IMR-90 (cell line): Measurements from ENCODE around the gene ZC3H15. TPM values are rescaled to one million over a fixed set of nuclear protein-coding genes. Genes with fewer than 3 reads are reported as not detected.

Experiments
- ATAC-seq: fragments of 200-7000 bp; cut with Tn5 transposase; 2 replicates; pipeline ENCODE4 v1.9.1; 2020; ENCODE audit warnings: low read depth, mild to moderate bottlenecking, moderate library complexity
- BruUV-seq: library from RNA; stranded (reverse); fragments of 400-500 nt; replicated peaks from 2 replicates; lab custom pipeline; 2021; lab: Mats Ljungman, UMichigan
- CTCF ChIA-PET: fragments of 300-600 bp; formaldehyde crosslinking; extraction: SDS; loops from one replicate; lab custom pipeline; 2021; ENCODE audit warnings: antibody characterized with exemption; lab: Yijun Ruan, JAX
- POLR2A ChIA-PET: fragments of 300-600 bp; sonication (Branson Sonifier 250); formaldehyde crosslinking; loops from one replicate; lab custom pipeline; 2022; ENCODE audit warnings: antibody characterized with exemption; ENCODE audit not compliant: unreplicated experiment; lab: Charles Lee
- DNase-seq: peaks from one replicate; pipeline ENCODE4 v3.0.0; 2013
- H2AFZ ChIP-seq: replicated peaks from 2 replicates; pipeline ENCODE3; 2013; ENCODE audit warnings: low read length, mild to moderate bottlenecking; ENCODE audit not compliant: poor library complexity
- H2AK5ac ChIP-seq: 2 replicates; pipeline ENCODE4 v1.6.1; 2013; ENCODE audit warnings: low read depth, low read length, inconsistent platforms
- H2AK9ac ChIP-seq: replicated peaks from 2 replicates; pipeline ENCODE3; 2013; ENCODE audit warnings: mild to moderate bottlenecking, low read depth, low read length, moderate library complexity; ENCODE audit not compliant: poor library complexity
- H2BK120ac ChIP-seq: 2 replicates; pipeline ENCODE4 v1.6.1; 2013; ENCODE audit warnings: low read depth, low read length, inconsistent platforms
- H2BK15ac ChIP-seq: 3 replicates; pipeline ENCODE4 v1.6.1; 2013; ENCODE audit warnings: low read depth, low read length, inconsistent platforms
- H2BK20ac ChIP-seq: 2 replicates; pipeline ENCODE4 v1.6.1; 2013; ENCODE audit warnings: low read depth, mild to moderate bottlenecking, inconsistent platforms, low read length, moderate library complexity
- H2BK5ac ChIP-seq: 2 replicates; pipeline ENCODE4 v1.6.1; 2013; ENCODE audit warnings: mild to moderate bottlenecking, low read depth, low read length, inconsistent platforms; ENCODE audit not compliant: poor library complexity, severe bottlenecking
- H3K14ac ChIP-seq: replicated peaks from 2 replicates; pipeline ENCODE4 v1.6.1; 2013; ENCODE audit warnings: low read depth, low read length, inconsistent platforms
- H3K18ac ChIP-seq: 2 replicates; pipeline ENCODE4 v1.6.1; 2013; ENCODE audit warnings: low read depth, low read length, control low read depth
- H3K23ac ChIP-seq: 2 replicates; pipeline ENCODE4 v1.6.1; 2013; ENCODE audit warnings: low read depth, low read length, inconsistent platforms
- H3K27ac ChIP-seq: 2 replicates; pipeline ENCODE4 v1.5.1; 2013; ENCODE audit warnings: mild to moderate bottlenecking, control low read depth, low read length; ENCODE audit not compliant: insufficient read depth
- H3K27me3 ChIP-seq: 2 replicates; pipeline ENCODE4 v1.6.1; 2013; ENCODE audit warnings: low read length; ENCODE audit not compliant: control insufficient read depth, insufficient read depth
- H3K36me3 ChIP-seq: 2 replicates; pipeline ENCODE4 v1.6.1; 2013; ENCODE audit warnings: low read length, mixed read lengths; ENCODE audit not compliant: control insufficient read depth, insufficient read depth
- H3K4ac ChIP-seq: 2 replicates; pipeline ENCODE4 v1.6.1; 2013; ENCODE audit warnings: low read depth, low read length, inconsistent platforms
- H3K4me1 ChIP-seq: 2 replicates; pipeline ENCODE4 v1.6.1; 2013; ENCODE audit warnings: low read length, mixed read lengths; ENCODE audit not compliant: control insufficient read depth, insufficient read depth
- H3K4me2 ChIP-seq: 2 replicates; pipeline ENCODE4 v1.6.1; 2013; ENCODE audit warnings: low read depth, mild to moderate bottlenecking, control low read depth, low read length, moderate library complexity
- H3K4me3 ChIP-seq: 2 replicates; pipeline ENCODE4 v1.5.1; 2013; ENCODE audit warnings: low read depth, mild to moderate bottlenecking, control low read depth, low read length, moderate library complexity; ENCODE audit not compliant: insufficient read depth
- H3K56ac ChIP-seq: 2 replicates; pipeline ENCODE4 v1.6.1; 2013; ENCODE audit warnings: low read length, inconsistent platforms; ENCODE audit not compliant: insufficient read depth; ENCODE audit errors: extremely low read depth
- H3K79me1 ChIP-seq, 2 experiments: 2 replicates each; pipeline ENCODE4 v1.6.1; 2013; ENCODE audit warnings: low read length in 2 of 2, inconsistent platforms in 1 of 2, low read depth in 1 of 2
- H3K9ac ChIP-seq: 2 replicates; pipeline ENCODE4 v1.6.1; 2013; ENCODE audit warnings: low read depth, low read length, control low read depth
- H3K9me1 ChIP-seq: 2 replicates; pipeline ENCODE4 v1.6.1; 2013; ENCODE audit warnings: low read length, inconsistent platforms; ENCODE audit not compliant: insufficient read depth
- H3K9me3 ChIP-seq: 2 replicates; pipeline ENCODE4 v1.6.1; 2013; ENCODE audit warnings: low read length; ENCODE audit not compliant: control insufficient read depth, insufficient read depth
- H4K20me1 ChIP-seq: 2 replicates; pipeline ENCODE4 v1.6.1; 2013; ENCODE audit warnings: low read length, inconsistent platforms; ENCODE audit not compliant: insufficient read depth
- H4K5ac ChIP-seq: 2 replicates; pipeline ENCODE4 v1.6.1; 2013; ENCODE audit warnings: mild to moderate bottlenecking, low read depth, low read length, control low read depth
- H4K8ac ChIP-seq, 2 experiments: 2 replicates each; pipeline ENCODE4 v1.6.1; 2013; ENCODE audit warnings: low read depth in 2 of 2, low read length in 2 of 2, control low read depth in 1 of 2, inconsistent platforms in 1 of 2
- H4K91ac ChIP-seq: 2 replicates; pipeline ENCODE4 v1.6.1; 2013; ENCODE audit warnings: low read depth, low read length, inconsistent platforms; ENCODE audit not compliant: insufficient read depth
- CEBPB ChIP-seq: IDR thresholded peaks from 2 replicates; pipeline ENCODE4 v1.6.1; 2012; ENCODE audit warnings: low read depth, low read length, improper control_type of control experiment
- FOS ChIP-seq: fragments of 150-350 bp; IDR thresholded peaks from 2 replicates; pipeline ENCODE4 v1.6.1; 2016; ENCODE audit warnings: low read depth, low read length
- POLR2A ChIP-seq: IDR thresholded peaks from 2 replicates; pipeline ENCODE4 v1.6.1; 2012; ENCODE audit warnings: mild to moderate bottlenecking, low read depth, low read length
- SMC3 ChIP-seq: fragments of 150-350 bp; IDR thresholded peaks from 2 replicates; pipeline ENCODE4 v1.6.1; 2016; ENCODE audit warnings: low read depth, mild to moderate bottlenecking, antibody characterized with exemption, low read length, moderate library complexity
- WGBS, 2 experiments: methylation state at CpG; one replicate each; pipeline versions ENCODE4 v1.1.5 to v1.1.7; 2013; ENCODE audit warnings: missing lambda C conversion rate in 2 of 2; ENCODE audit not compliant: insufficient read length in 1 of 2; ENCODE audit errors: extremely low coverage in 2 of 2; 5-methylcytosine and 5-hydroxymethylcytosine counted together
- dilution Hi-C: fragments of 300-500 bp; cut with HindIII; formaldehyde crosslinking; loops from one replicate; pipeline ENCODE4 v1.14.3; 2018; ENCODE audit warnings: low sequenced_read_pairs; ENCODE audit not compliant: unreplicated experiment
- in situ Hi-C: fragments of 300-500 bp; cut with MboI; formaldehyde crosslinking; loops from 3 replicates; pipeline ENCODE4 v1.14.3; 2019; ENCODE audit warnings: low sequenced_read_pairs, inconsistent platforms, mixed read lengths
- intact Hi-C: fragments of 100-400 bp; cut with micrococcal nuclease; formaldehyde crosslinking; loops from 2 replicates; pipeline ENCODE4 v1.10.0; 2022
- polyA plus RNA-seq, 3 experiments: library from polyadenylated mRNA; depleted of rRNA; stranded (reverse); fragments of >200 nt; gene quantifications; 2 replicates each; pipeline ENCODE4 v1.2.3, GENCODE V29; 2012; ENCODE audit warnings: low replicate concordance in 1 of 3
- total RNA-seq: library from RNA; depleted of rRNA; stranded (reverse); fragments of >200 nt; gene quantifications from 2 replicates; pipeline ENCODE4 v1.2.3, GENCODE V29; 2012

The ZC3H15 gene
- total and polyA plus RNA-seq, 2 of the 4 experiments (the other 2 are of a cell fraction) = 22.9 to 47.4 TPM

- Histone ChIP-seq H3K4me3 (no peak overlapping the region), H3K56ac (peak overlapping the region; percentile 55; the same call in 1 of the 2 replicates), H3K79me1 (no peaks in the 10 kb centered on the region), H2BK120ac (peak overlapping the region; percentile 22), H3K23ac (no peak overlapping the region; the same call in 1 of the 2 replicates), H4K20me1 (no peaks in the 10 kb centered on the region), H3K9me3 (no peaks in the 10 kb centered on the region), H3K4me2 (peak overlapping the region; percentile 64), H3K36me3 (no peaks in the 10 kb centered on the region), H2AK9ac (peak overlapping the region; percentile 29), H2AK5ac (peak overlapping the region; percentile 48; the same call in 1 of the 2 replicates), H3K9ac (no peak overlapping the region; the same call in 1 of the 2 replicates), H3K9me1 (peaks cover 3% of the 10 kb centered on the region; the same call in 1 of the 2 replicates), H3K27me3 (no peaks in the 10 kb centered on the region), H4K8ac (peak overlapping the region; percentile 60 to 77; a peak in 3 of 4 replicates), H3K4ac (peak overlapping the region; percentile 63; the same call in 1 of the 2 replicates), H3K18ac (peak overlapping the region; percentile 53), H2BK15ac (peak overlapping the region; percentile 80; the same call in 2 of the 3 replicates), H2AFZ (no peak overlapping the region), H4K5ac (peak overlapping the region; percentile 87), H4K91ac (peak overlapping the region; percentile 16; the same call in 1 of the 2 replicates), H3K14ac (peak overlapping the region; percentile 60), H2BK5ac (peak overlapping the region; percentile 92), H3K27ac (peak overlapping the region; percentile 90), H3K4me1 (peaks cover 13% of the 10 kb centered on the region), H2BK20ac (peak overlapping the region; percentile 54; the same call in 1 of the 2 replicates)
- TF ChIP-seq CEBPB = no peak
- TF ChIP-seq FOS = peak; percentile 58; the same call in 1 of the 2 replicates
- 0 out of 2 replicates have a peak, but pooled peaks have one; percentile 6 for TF ChIP-seq POLR2A
- no peak for TF ChIP-seq SMC3
- WGBS, 2 experiments = no CpG with 5 or more reads among the region's 3 CpGs
- DNase-seq = peak; percentile 80
- POLR2A ChIA-PET = interaction anchor here (0.6 kb wide), 1 partner anchor 46 kb away, joined by 5 read pairs; the partner anchor contains the start of gene ITGAV
- intact Hi-C loops = loop anchor here (1.0 to 2.0 kb wide), 2 partner anchors 27 to 47 kb away; partner anchors contain the start of gene ITGAV
- BruUV-seq = no TSS peak
- in situ Hi-C loops = no loop called here
- dilution Hi-C loops = no loop called here
- ATAC-seq = peak; percentile 43
- CTCF ChIA-PET = interaction anchor here (0.8 kb wide), 1 partner anchor 9 kb away, joined by 3 read pairs; no protein-coding TSS in a partner anchor
Measured at GRCh38 chr2:186543561-186544131, 57.6 kb downstream of the ZC3H15 start.
